ENCODE results near the gene JMJD7. TPM values are rescaled to one million over a fixed set of nuclear protein-coding genes. Genes with fewer than 3 reads are reported as not detected.
"Not testable (repeated sequence)": the region's sequence is repeated elsewhere in the genome, so short reads cannot be mapped to it uniquely, and the experiment has no call there.

The JMJD7 gene
- total RNA-seq, 1 donor from 2014 or later = 26.6 TPM

- DNase-seq = no peak
- Mint-ChIP-seq H3K36me3 (ENCODE audit: unreplicated experiment) (peaks cover 8% of the 10 kb centered on the region), H3K27me3 (ENCODE audit: unreplicated experiment) (peaks cover 16% of the 10 kb centered on the region), H3K27ac (ENCODE audit: unreplicated experiment) (no peak overlapping the region), H3K9me3 (ENCODE audit: unreplicated experiment) (peaks cover 4% of the 10 kb centered on the region), H3K4me3 (ENCODE audit: unreplicated experiment) (peak overlapping the region; percentile 61), H3K4me1 (ENCODE audit: low read depth, unreplicated experiment) (peaks cover 8% of the 10 kb centered on the region)
- TF ChIP-seq CTCF (IDR thresholded peaks at IDR 0.05; ENCODE audit: partially characterized antibody, unreplicated experiment) = no peak
Observed at GRCh38 chr15:41825572-41826535, 2.0 kb upstream of the JMJD7 start.

GRCh38 chr15:41827290-41827879 lies 507 bp upstream of the JMJD7 start:
- no peak for TF ChIP-seq CTCF (IDR thresholded peaks at IDR 0.05; ENCODE audit: partially characterized antibody, unreplicated experiment)
- Mint-ChIP-seq H3K36me3 (ENCODE audit: unreplicated experiment) (peaks cover 8% of the 10 kb centered on the region), H3K27ac (ENCODE audit: unreplicated experiment) (no peak overlapping the region), H3K4me3 (ENCODE audit: unreplicated experiment) (peak overlapping the region; percentile 91), H3K9me3 (ENCODE audit: unreplicated experiment) (peaks cover 4% of the 10 kb centered on the region), H3K4me1 (ENCODE audit: low read depth, unreplicated experiment) (peaks cover 6% of the 10 kb centered on the region), H3K27me3 (ENCODE audit: unreplicated experiment) (peaks cover 12% of the 10 kb centered on the region)
- no peak for DNase-seq

- peaks cover 7% of the 10 kb centered on the region for H3K9me3 Mint-ChIP-seq (ENCODE audit: unreplicated experiment)
- peaks cover 11% of the 10 kb centered on the region for H3K36me3 Mint-ChIP-seq (ENCODE audit: unreplicated experiment)
- TF ChIP-seq CTCF (IDR thresholded peaks at IDR 0.05; ENCODE audit: partially characterized antibody, unreplicated experiment) = no peak
- no peak for DNase-seq
- peaks cover 15% of the 10 kb centered on the region for H3K27me3 Mint-ChIP-seq (ENCODE audit: unreplicated experiment)
- H3K4me1 Mint-ChIP-seq (ENCODE audit: low read depth, unreplicated experiment) = peaks cover 6% of the 10 kb centered on the region
- peak overlapping the region; percentile 91 for H3K4me3 Mint-ChIP-seq (ENCODE audit: unreplicated experiment)
- peak overlapping the region; percentile 52 for H3K27ac Mint-ChIP-seq (ENCODE audit: unreplicated experiment)
Observed at GRCh38 chr15:41828807-41829141, 882 bp downstream of the JMJD7 start.

- no peak overlapping the region for H3K27ac Mint-ChIP-seq (ENCODE audit: unreplicated experiment)
- H3K4me3 Mint-ChIP-seq (ENCODE audit: unreplicated experiment) = no peak overlapping the region
- H3K4me1 Mint-ChIP-seq (ENCODE audit: low read depth, unreplicated experiment) = peaks cover 6% of the 10 kb centered on the region
- H3K27me3 Mint-ChIP-seq (ENCODE audit: unreplicated experiment) = peaks cover 15% of the 10 kb centered on the region
- DNase-seq = no peak
- H3K36me3 Mint-ChIP-seq (ENCODE audit: unreplicated experiment) = peaks cover 12% of the 10 kb centered on the region
- no peak for TF ChIP-seq CTCF (IDR thresholded peaks at IDR 0.05; ENCODE audit: partially characterized antibody, unreplicated experiment)
- H3K9me3 Mint-ChIP-seq (ENCODE audit: unreplicated experiment) = peaks cover 7% of the 10 kb centered on the region
Observed at GRCh38 chr15:41829959-41830646, 2.2 kb downstream of the JMJD7 start.

GRCh38 chr15:41831291-41831690 lies 3.4 kb downstream of the JMJD7 start:
- not testable (repeated sequence) for H3K4me3 Mint-ChIP-seq (ENCODE audit: unreplicated experiment); H3K27ac Mint-ChIP-seq (ENCODE audit: unreplicated experiment)

More at GRCh38 chr15:41831291-41831690, 3.4 kb downstream of the JMJD7 start:
- DNase-seq; H3K9me3 Mint-ChIP-seq (ENCODE audit: unreplicated experiment); H3K4me1 Mint-ChIP-seq (ENCODE audit: low read depth, unreplicated experiment): not testable (repeated sequence)
- Mint-ChIP-seq H3K36me3 (ENCODE audit: unreplicated experiment) (peaks cover 12% of the 10 kb centered on the region), H3K27me3 (ENCODE audit: unreplicated experiment) (peaks cover 18% of the 10 kb centered on the region)
